Muscle of leg (tissue), 11 donors: ENCODE data around the gene GKN2. TPM values are rescaled to one million over a fixed set of nuclear protein-coding genes. Genes with fewer than 3 reads are reported as not detected.

ENCODE experiments used
- DNase-seq: peaks from one replicate; pipeline ENCODE4 v3.0.0; 2013
- H3K27ac ChIP-seq: one replicate; pipeline ENCODE4 v1.5.1; 2013; ENCODE audit warnings: mild to moderate bottlenecking, low read length, control low read depth
- H3K27me3 ChIP-seq: one replicate; pipeline ENCODE4 v1.6.1; 2013; ENCODE audit warnings: low read length; ENCODE audit not compliant: control insufficient read depth, insufficient read depth
- H3K36me3 ChIP-seq: one replicate; pipeline ENCODE4 v1.6.1; 2013; ENCODE audit warnings: low read length; ENCODE audit not compliant: control insufficient read depth, insufficient read depth
- H3K4me1 ChIP-seq: one replicate; pipeline ENCODE4 v1.6.1; 2013; ENCODE audit warnings: low read length; ENCODE audit not compliant: control insufficient read depth, insufficient read depth
- H3K4me3 ChIP-seq: one replicate; pipeline ENCODE4 v1.5.1; 2013; ENCODE audit warnings: low read length, control low read depth
- H3K9me3 ChIP-seq: replicated peaks from 2 replicates; pipeline ENCODE4 v1.6.1; 2013; ENCODE audit warnings: low read depth, low read length; ENCODE audit not compliant: control insufficient read depth
- WGBS: methylation state at CpG from one replicate; pipeline ENCODE4 v1.1.5; 2013; ENCODE audit warnings: missing lambda C conversion rate; ENCODE audit not compliant: insufficient coverage; 5-methylcytosine and 5-hydroxymethylcytosine counted together
- polyA plus RNA-seq, 8 donors: library from polyadenylated mRNA; unstranded; fragments of 120-200 nt; gene quantifications; one replicate each; pipeline versions ENCODE4 v1.2.1 to v1.2.3, GENCODE V29; 2013; ENCODE audit warnings: inconsistent platforms in 1 of 8, low replicate concordance in 1 of 8; ENCODE audit not compliant: insufficient read length in 8 of 8, insufficient read depth in 1 of 8
- total RNA-seq: library from RNA; stranded (reverse); fragments of 120-200 nt; gene quantifications from one replicate; pipeline ENCODE4 v1.2.4, GENCODE V29; 2013

The GKN2 gene
- total and polyA plus RNA-seq, 9 donors, result 0.36 TPM; not detected in 8

DNA sequence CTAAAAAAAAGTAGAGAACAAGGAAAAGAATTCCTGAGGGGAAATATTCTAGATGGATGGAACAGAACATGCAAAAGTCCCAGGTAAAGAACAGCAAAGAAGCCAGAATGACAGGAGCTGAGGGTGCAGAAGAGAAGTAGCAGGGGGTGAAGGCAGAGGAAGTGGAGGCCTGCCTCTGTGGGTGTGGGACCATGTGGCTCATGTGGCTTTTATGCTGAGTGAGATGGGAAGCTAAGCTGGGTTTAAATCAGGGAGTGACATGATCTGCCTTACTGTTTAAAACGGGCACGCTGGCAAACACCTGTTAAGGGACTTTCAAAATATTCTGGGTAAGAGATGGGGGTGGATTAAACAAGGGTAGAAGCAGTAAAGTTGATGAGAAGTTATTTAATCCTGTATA lies 40.0 kb downstream of the GKN2 start:
- H3K4me3 ChIP-seq, result no peak overlapping the region
- peak; percentile 22 for DNase-seq

DNA sequence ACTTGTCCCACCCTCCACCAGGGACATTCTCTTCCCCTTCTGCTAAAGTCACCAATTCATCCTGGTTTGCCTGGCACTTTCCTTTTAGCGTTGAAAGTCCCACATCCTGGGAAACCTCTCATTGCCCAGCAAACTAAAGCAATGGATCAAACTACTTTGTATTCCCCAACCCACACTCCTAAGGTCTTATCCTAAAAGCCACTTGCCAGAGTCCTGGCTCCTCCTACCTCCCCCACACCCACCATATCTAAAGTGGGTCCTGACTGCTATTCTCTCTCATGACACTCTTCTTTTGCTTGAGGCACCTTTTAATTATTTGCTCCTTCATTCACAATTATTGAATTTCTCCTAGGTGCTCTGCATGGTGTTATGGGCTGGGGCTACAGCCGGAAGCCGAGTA lies 40.6 kb downstream of the GKN2 start:
- Histone ChIP-seq H3K4me1 (peaks cover 9% of the 10 kb centered on the region), H3K27ac (no peak overlapping the region), H3K9me3 (no peaks in the 10 kb centered on the region), H3K36me3 (no peaks in the 10 kb centered on the region), H3K4me3 (no peak overlapping the region), H3K27me3 (peaks cover 3% of the 10 kb centered on the region)
- DNase-seq, result no peak
- WGBS, result 86% methylated on average over 2 of the region's 3 CpGs

More for the DNA sequence above, 40.0 kb downstream of the GKN2 start:
- peaks cover 9% of the 10 kb centered on the region for H3K4me1 ChIP-seq
- H3K36me3 ChIP-seq, result no peaks in the 10 kb centered on the region
- H3K9me3 ChIP-seq, result no peaks in the 10 kb centered on the region
- H3K27me3 ChIP-seq, result peaks cover 3% of the 10 kb centered on the region
- H3K27ac ChIP-seq, result no peak overlapping the region
- 33% methylated on average over 2 of the region's 2 CpGs for WGBS

- no peaks in the 10 kb centered on the region for H3K36me3 ChIP-seq
- no peak overlapping the region for H3K27ac ChIP-seq
- peaks cover 3% of the 10 kb centered on the region for H3K27me3 ChIP-seq
- DNase-seq, result no peak
- H3K4me1 ChIP-seq, result peaks cover 9% of the 10 kb centered on the region
- no peaks in the 10 kb centered on the region for H3K9me3 ChIP-seq
- WGBS, result 82% methylated on average over 1 of the region's 1 CpG
- no peak overlapping the region for H3K4me3 ChIP-seq
Observed at GRCh38 chr2:68911709-68912108, 41.0 kb downstream of the GKN2 start.

DNA sequence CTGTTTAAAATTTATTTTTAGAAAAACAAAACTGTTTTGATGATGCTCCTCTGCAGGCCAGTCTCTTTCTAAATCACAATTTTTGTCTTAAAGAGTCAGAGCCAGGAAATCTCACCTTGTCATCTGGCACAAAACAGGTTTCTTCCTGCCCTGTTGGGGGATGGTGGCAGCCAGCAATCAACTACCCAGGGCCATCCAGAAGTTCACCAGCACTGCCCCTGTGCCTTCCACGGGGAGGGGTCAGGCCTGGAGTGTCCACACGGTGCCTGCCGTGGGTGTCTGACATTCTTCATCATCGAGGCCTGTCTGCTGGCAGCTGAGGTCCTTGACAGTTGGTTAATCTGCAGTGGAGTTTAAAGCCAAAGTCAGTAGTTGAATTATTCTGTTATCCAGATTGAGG lies 41.4 kb downstream of the GKN2 start:
- no peak overlapping the region for H3K27ac ChIP-seq
- no peaks in the 10 kb centered on the region for H3K9me3 ChIP-seq
- 40% methylated on average over 1 of the region's 4 CpGs for WGBS
- H3K27me3 ChIP-seq, result peaks cover 3% of the 10 kb centered on the region
- no peak for DNase-seq
- no peaks in the 10 kb centered on the region for H3K36me3 ChIP-seq
- H3K4me1 ChIP-seq, result peaks cover 9% of the 10 kb centered on the region
- no peak overlapping the region for H3K4me3 ChIP-seq

DNA sequence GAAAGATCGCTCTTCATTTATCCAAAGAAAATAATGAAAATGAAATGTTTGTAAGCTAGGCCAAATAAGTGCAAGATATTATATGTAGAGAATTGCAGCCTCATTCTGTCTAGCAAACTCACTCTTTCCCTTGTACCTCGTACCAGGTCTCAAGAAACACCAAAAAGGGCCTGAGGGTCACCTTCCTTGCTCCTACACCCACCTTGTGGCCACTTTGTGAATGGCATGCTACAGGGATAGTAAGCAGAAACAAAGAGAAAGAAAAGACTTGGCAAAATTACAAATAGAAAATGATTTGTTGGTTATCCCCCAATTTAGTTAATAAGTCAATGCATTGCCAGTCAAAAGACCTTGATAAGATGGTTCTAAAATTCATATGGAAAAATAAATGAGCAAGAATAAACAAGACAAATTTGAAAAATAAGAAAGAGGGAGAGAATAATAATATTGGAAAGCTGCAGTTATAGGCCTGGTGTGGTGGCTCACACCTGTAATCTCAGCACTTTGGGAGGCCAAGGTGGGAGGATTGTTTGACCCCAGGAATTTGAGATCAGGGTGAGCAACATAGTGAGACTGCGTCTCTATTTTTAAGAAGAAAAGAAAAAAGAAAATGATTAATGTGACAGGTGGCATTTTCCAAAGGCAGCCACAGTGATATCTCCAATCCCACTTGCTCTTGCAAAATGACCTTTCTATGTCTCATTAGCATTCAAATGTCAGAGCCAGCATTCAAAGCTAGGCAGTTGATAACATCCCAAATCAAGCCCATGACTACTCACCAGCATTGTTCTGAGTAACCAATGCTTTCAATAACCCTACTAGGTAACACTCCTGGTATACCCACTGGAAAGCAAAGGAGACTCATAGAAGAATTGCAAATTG lies 42.7 kb downstream of the GKN2 start:
- DNase-seq, result peak; percentile 79
- no peak overlapping the region for H3K27ac ChIP-seq
- no peaks in the 10 kb centered on the region for H3K9me3 ChIP-seq
- H3K4me3 ChIP-seq, result no peak overlapping the region
- peaks cover 9% of the 10 kb centered on the region for H3K4me1 ChIP-seq
- no CpG with 5 or more reads among the region's 3 CpGs for WGBS
- H3K27me3 ChIP-seq, result peaks cover 3% of the 10 kb centered on the region
- H3K36me3 ChIP-seq, result no peaks in the 10 kb centered on the region

DNA sequence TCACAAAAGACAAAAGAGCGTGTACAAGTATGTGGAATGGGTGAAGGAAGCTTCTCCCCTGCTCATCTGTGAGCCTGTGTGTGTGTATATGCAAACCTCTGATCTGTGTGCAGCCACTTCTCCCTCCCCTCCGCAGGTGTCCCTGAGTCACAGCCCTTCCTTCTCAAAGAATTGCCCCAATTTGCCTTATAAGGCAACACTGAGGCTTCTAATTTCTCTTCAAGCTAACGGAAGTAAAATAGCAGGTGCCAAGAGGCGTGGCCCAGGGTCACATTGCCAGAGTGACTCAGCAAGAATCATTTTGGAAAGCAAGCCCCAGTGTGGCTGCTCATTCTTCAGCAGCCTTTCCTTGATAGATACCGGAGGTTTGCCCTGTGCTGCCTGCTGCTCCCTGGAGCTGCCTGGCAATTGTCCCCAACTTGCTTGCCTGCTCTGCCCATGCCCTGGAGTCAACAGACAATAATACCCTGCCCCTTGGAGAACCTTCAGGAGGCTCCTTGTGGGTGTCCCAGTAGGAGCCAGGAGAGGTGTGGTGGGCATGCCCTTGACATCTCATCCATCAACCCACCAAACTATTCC lies 44.2 kb downstream of the GKN2 start:
- 49% methylated on average over 4 of the region's 5 CpGs for WGBS
- DNase-seq, result peak; percentile 71
- Histone ChIP-seq H3K9me3 (no peaks in the 10 kb centered on the region), H3K27ac (no peak overlapping the region), H3K4me1 (peaks cover 9% of the 10 kb centered on the region), H3K36me3 (no peaks in the 10 kb centered on the region), H3K4me3 (no peak overlapping the region), H3K27me3 (peaks cover 3% of the 10 kb centered on the region)

- 100% methylated on average over 1 of the region's 4 CpGs for WGBS
Observed at GRCh38 chr2:68907920-68908253, 44.8 kb downstream of the GKN2 start.

DNA sequence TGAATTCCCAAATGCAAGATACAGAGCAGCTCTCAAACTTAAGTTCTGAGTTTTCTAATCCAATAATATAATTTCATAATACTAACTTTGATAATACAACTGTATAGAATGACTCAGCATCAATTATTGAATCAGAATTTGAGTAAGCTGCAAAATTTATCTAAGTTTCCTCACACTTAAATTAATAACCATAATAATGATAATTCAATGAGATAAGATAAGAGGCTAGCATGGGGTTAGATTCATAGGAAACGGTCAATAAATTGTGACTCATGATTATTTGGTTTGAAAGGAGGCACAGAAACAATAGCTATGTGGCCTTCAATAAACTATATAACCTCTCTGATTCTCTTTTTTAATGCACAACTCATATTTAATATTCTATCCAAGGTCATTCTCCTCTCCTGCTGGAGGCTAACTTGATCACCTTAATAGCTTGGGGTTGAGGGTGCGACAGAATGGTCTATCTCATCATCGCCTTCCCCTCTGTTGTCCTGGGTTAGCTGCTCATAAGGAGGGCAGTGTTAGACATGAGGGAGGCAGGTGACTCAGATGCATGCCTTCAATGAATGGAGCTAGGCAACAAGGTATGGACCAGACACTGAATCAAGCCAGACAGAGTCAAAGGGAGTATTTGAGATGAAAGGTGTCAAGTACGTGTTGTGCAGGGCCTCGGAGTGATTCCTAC lies 45.3 kb downstream of the GKN2 start:
- Histone ChIP-seq H3K4me3 (no peak overlapping the region), H3K27ac (no peak overlapping the region), H3K9me3 (no peaks in the 10 kb centered on the region), H3K36me3 (no peaks in the 10 kb centered on the region), H3K4me1 (peaks cover 9% of the 10 kb centered on the region), H3K27me3 (peaks cover 3% of the 10 kb centered on the region)
- no peak for DNase-seq
- 93% methylated on average over 2 of the region's 5 CpGs for WGBS

More at GRCh38 chr2:68907920-68908253, 44.8 kb downstream of the GKN2 start:
- no peaks in the 10 kb centered on the region for H3K36me3 ChIP-seq
- peaks cover 3% of the 10 kb centered on the region for H3K27me3 ChIP-seq
- H3K9me3 ChIP-seq, result no peaks in the 10 kb centered on the region
- no peak overlapping the region for H3K4me3 ChIP-seq
- H3K4me1 ChIP-seq, result peaks cover 9% of the 10 kb centered on the region
- DNase-seq, result no peak
- no peak overlapping the region for H3K27ac ChIP-seq

DNA sequence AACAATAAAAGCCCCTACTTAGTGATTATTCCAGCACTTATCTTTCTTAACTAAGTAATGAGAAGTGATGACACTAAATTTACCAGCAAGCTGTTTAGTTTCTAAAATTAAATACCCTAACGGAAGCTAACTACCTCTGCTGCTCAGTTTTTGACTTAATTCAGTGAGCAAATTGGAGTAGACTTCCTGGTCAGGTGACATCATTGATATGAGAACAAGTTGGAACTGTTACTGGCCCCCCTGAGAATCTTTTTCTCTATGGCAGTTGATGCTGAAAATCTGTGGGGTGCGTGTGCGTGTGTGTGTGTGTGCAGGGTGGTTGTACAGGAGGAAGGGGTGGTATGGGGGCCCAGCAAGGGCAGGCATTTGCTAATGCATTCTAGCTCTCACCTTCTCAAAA lies 46.0 kb downstream of the GKN2 start:
- no peak overlapping the region for H3K27ac ChIP-seq
- no peaks in the 10 kb centered on the region for H3K27me3 ChIP-seq
- no peak overlapping the region for H3K4me3 ChIP-seq
- H3K9me3 ChIP-seq, result no peaks in the 10 kb centered on the region
- H3K36me3 ChIP-seq, result no peaks in the 10 kb centered on the region
- H3K4me1 ChIP-seq, result peaks cover 9% of the 10 kb centered on the region
- DNase-seq, result no peak
- no CpG with 5 or more reads among the region's 3 CpGs for WGBS

- Histone ChIP-seq H3K27me3 (peaks cover 3% of the 10 kb centered on the region), H3K36me3 (no peaks in the 10 kb centered on the region), H3K27ac (no peak overlapping the region), H3K4me3 (no peak overlapping the region), H3K9me3 (peaks cover 8% of the 10 kb centered on the region), H3K4me1 (peaks cover 9% of the 10 kb centered on the region)
- WGBS, result no CpG with 5 or more reads among the region's 2 CpGs
- DNase-seq, result no peak
Observed at GRCh38 chr2:68905116-68905515, 47.6 kb downstream of the GKN2 start.
